ENCODE data around the gene SHOX.

SHOX gene

DNA sequence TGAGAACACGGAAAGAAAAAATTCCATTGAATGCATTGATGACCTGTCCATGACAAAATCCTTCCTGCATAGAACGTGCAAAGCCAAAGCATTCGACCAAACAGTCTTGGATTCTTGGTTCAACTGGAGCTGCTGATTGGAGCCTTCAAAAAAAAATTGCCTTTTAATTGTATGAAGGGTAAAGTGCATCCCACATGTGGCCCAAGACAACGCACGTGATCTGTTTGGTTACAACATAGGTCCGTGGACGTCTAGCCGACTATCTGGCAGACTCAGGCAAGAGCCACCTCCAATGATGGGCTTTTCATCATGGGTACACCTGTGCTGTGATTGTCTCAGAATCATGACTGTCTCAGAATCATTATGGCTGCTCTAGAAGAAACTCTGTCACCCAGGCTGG lies 52.3 kb downstream of the SHOX start:
- Histone ChIP-seq H3K36me3 (no peaks in the 10 kb centered on the region), H3K27ac (no peak overlapping the region), H3K4me2 (no peak overlapping the region), H4K20me1 (no peaks in the 10 kb centered on the region), H3K9ac (no peak overlapping the region), H3K4me3 (no peak overlapping the region), H3K9me3 (no peaks in the 10 kb centered on the region), H3K4me1 (no peaks in the 10 kb centered on the region), H3K27me3 (no peaks in the 10 kb centered on the region)
- no peak for TF ChIP-seq Cebpa-rat (IDR thresholded peaks at IDR 0.05)

DNA sequence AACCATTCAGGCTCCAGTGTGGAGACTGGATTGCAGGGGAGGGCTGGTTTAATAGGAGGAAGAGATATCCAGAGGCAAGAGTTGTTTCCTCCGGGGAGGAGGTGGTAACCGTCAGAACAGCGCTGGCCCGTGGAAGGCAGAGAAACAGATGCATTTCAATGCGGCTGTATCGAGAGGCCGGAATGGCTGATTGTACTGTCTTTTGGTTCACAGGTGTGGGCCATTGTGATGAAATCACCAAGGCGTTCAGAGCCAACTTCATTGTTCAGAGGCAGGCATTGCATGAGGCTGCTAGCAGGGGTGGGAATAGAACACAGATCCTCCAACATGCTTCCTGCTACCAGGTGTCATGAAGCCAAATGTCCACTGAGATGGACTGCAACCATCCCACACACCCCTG lies 53.0 kb downstream of the SHOX start:
- H3K36me3 ChIP-seq, result no peaks in the 10 kb centered on the region
- no peak overlapping the region for H3K27ac ChIP-seq
- no peaks in the 10 kb centered on the region for H3K27me3 ChIP-seq
- no peak overlapping the region for H3K4me2 ChIP-seq
- no peaks in the 10 kb centered on the region for H3K4me1 ChIP-seq
- H3K9ac ChIP-seq, result no peak overlapping the region
- no peaks in the 10 kb centered on the region for H3K9me3 ChIP-seq
- TF ChIP-seq Cebpa-rat (IDR thresholded peaks at IDR 0.05), result no peak
- no peaks in the 10 kb centered on the region for H4K20me1 ChIP-seq
- no peak overlapping the region for H3K4me3 ChIP-seq

- no peaks in the 10 kb centered on the region for H4K20me1 ChIP-seq
- H3K4me2 ChIP-seq, result no peak overlapping the region
- H3K27ac ChIP-seq, result no peak overlapping the region
- no peaks in the 10 kb centered on the region for H3K36me3 ChIP-seq
- no peak overlapping the region for H3K4me3 ChIP-seq
- no peak for TF ChIP-seq Cebpa-rat (IDR thresholded peaks at IDR 0.05)
- no peak overlapping the region for H3K9ac ChIP-seq
- no peaks in the 10 kb centered on the region for H3K27me3 ChIP-seq
- no peaks in the 10 kb centered on the region for H3K9me3 ChIP-seq
- H3K4me1 ChIP-seq, result no peaks in the 10 kb centered on the region
These were observed 54.8 kb downstream of the SHOX start for GRCh38 chrX:685120-686032.

- TF ChIP-seq Cebpa-rat (IDR thresholded peaks at IDR 0.05), result no peak
- no peak overlapping the region for H3K9ac ChIP-seq
- no peaks in the 10 kb centered on the region for H4K20me1 ChIP-seq
- no peak overlapping the region for H3K4me2 ChIP-seq
- H3K4me1 ChIP-seq, result no peaks in the 10 kb centered on the region
- H3K27ac ChIP-seq, result no peak overlapping the region
- H3K36me3 ChIP-seq, result no peaks in the 10 kb centered on the region
- no peak overlapping the region for H3K4me3 ChIP-seq
- no peaks in the 10 kb centered on the region for H3K27me3 ChIP-seq
- no peaks in the 10 kb centered on the region; the same call in 1 of the 2 replicates for H3K9me3 ChIP-seq
These were observed 59.4 kb downstream of the SHOX start for GRCh38 chrX:689983-690382.

- Histone ChIP-seq H3K4me2 (no peak overlapping the region), H3K4me3 (no peak overlapping the region), H3K9me3 (peaks cover 7% of the 10 kb centered on the region), H4K20me1 (no peaks in the 10 kb centered on the region), H3K9ac (no peak overlapping the region), H3K27me3 (no peaks in the 10 kb centered on the region), H3K4me1 (no peaks in the 10 kb centered on the region), H3K36me3 (no peaks in the 10 kb centered on the region), H3K27ac (no peak overlapping the region)
- no peak for TF ChIP-seq Cebpa-rat (IDR thresholded peaks at IDR 0.05)
These were observed 64.2 kb downstream of the SHOX start for GRCh38 chrX:694800-695199.

GRCh38 chrX:698206-698605 lies 67.6 kb downstream of the SHOX start:
- Histone ChIP-seq H3K27me3 (no peaks in the 10 kb centered on the region), H3K4me3 (no peak overlapping the region), H3K36me3 (no peaks in the 10 kb centered on the region), H3K9ac (no peak overlapping the region), H3K9me3 (peaks cover 7% of the 10 kb centered on the region), H3K27ac (no peak overlapping the region), H3K4me2 (no peak overlapping the region), H4K20me1 (no peaks in the 10 kb centered on the region), H3K4me1 (no peaks in the 10 kb centered on the region)
- no peak for TF ChIP-seq Cebpa-rat (IDR thresholded peaks at IDR 0.05)

DNA sequence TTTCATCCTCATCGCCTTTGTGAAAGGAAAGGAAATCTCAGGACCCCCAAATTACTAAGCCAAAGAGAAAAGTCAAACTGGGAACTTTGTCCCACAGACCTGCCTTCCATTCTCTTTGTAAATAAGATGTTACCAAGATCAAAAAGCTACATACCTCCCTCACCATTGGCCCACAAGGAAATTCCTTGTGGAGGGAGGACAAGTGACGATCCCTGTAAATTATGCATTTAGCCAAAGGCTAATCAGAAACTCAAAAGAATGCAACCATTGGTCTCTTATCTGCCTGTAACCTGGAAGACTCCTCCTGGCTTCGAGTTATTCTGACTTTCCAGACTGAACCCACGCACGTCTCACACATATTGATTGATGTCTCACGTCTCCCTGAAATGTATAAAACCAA lies 70.3 kb downstream of the SHOX start:
- no peak for TF ChIP-seq Cebpa-rat (IDR thresholded peaks at IDR 0.05)
- Histone ChIP-seq H3K9ac (no peak overlapping the region), H3K27ac (no peak overlapping the region), H3K4me2 (no peak overlapping the region), H3K27me3 (no peaks in the 10 kb centered on the region), H3K4me3 (no peak overlapping the region), H3K4me1 (no peaks in the 10 kb centered on the region), H4K20me1 (no peaks in the 10 kb centered on the region), H3K9me3 (peaks cover 7% of the 10 kb centered on the region), H3K36me3 (no peaks in the 10 kb centered on the region)

DNA sequence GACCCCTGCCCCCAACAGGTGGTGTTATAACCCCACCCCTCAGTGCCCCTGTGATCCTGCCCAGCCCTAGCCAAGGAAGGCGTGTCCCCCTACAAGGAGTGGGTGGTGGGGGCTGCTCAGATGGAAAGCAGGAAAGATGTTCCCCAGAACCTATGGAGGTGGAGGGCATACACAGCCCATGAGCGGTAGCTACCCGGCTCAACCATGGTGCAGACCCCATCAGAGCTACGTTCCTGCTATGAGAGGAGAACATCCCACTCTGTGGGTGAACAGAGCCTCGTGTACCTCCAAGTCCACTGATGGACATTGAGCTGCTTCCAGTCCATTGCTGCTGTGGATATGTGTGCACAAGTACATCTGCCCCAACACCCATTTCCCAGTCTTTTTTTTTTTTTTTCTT lies 71.1 kb downstream of the SHOX start:
- Histone ChIP-seq H4K20me1 (no peaks in the 10 kb centered on the region), H3K27ac (no peak overlapping the region), H3K4me1 (no peaks in the 10 kb centered on the region), H3K9me3 (peaks cover 8% of the 10 kb centered on the region), H3K27me3 (no peaks in the 10 kb centered on the region), H3K9ac (no peak overlapping the region), H3K4me2 (no peak overlapping the region), H3K36me3 (no peaks in the 10 kb centered on the region), H3K4me3 (no peak overlapping the region)
- TF ChIP-seq Cebpa-rat (IDR thresholded peaks at IDR 0.05), result no peak

DNA sequence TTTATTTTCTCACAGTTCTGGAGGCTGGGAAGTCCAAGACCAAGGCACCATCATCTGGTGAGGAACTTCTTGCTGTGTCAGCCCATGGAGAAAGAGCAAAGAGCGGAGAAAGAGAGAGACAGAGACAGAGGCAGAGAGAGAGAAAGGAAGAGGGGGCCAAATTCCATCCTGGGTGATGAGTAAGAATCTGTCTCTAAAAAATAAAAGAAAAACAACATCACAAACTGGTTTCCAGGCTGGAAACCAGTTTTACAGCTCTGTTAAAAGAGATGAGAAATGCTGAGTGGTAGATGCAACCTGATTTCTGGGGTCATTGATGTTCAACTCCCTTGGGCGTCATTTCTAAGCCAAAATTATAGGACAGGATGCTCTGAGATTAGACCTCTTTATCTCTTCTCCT lies 72.9 kb downstream of the SHOX start:
- TF ChIP-seq Cebpa-rat (IDR thresholded peaks at IDR 0.05), result no peak
- Histone ChIP-seq H3K9ac (no peak overlapping the region), H3K4me2 (no peak overlapping the region), H3K4me3 (no peak overlapping the region), H3K9me3 (peaks cover 12% of the 10 kb centered on the region), H3K36me3 (no peaks in the 10 kb centered on the region), H4K20me1 (no peaks in the 10 kb centered on the region), H3K27ac (no peak overlapping the region), H3K4me1 (no peaks in the 10 kb centered on the region), H3K27me3 (no peaks in the 10 kb centered on the region)

- Histone ChIP-seq H4K20me1 (no peaks in the 10 kb centered on the region), H3K36me3 (no peaks in the 10 kb centered on the region), H3K27me3 (no peaks in the 10 kb centered on the region), H3K9ac (no peak overlapping the region), H3K9me3 (peaks cover 12% of the 10 kb centered on the region), H3K27ac (no peak overlapping the region), H3K4me1 (no peaks in the 10 kb centered on the region), H3K4me3 (no peak overlapping the region), H3K4me2 (no peak overlapping the region)
- no peak for TF ChIP-seq Cebpa-rat (IDR thresholded peaks at IDR 0.05)
These were observed 73.3 kb downstream of the SHOX start for GRCh38 chrX:703866-704265.
